Stimulated activated CD4-positive, alpha-beta T cell treated with anti-CD3 and anti-CD28 coated beads, TNF-alpha, amount 100 ng/mL, for 4 hours (primary cell): ENCODE data around the gene NRIP2.

Experiments used
- DNase-seq, 3 experiments: peaks; one replicate each; pipeline ENCODE4 v3.0.0-alpha.2; 2020; ENCODE audit warnings: low read depth in 3 of 3

NRIP2 gene

GRCh38 chr12:2775431-2775830, 59.4 kb downstream of the NRIP2 start:
- DNase-seq = no peak
